Left colon (tissue), 2 donors: ENCODE measurements around the gene ALDH9A1. TPM values are rescaled to one million over a fixed set of nuclear protein-coding genes. Genes with fewer than 3 reads are reported as not detected.
"Not testable (repeated sequence)": the region's sequence is repeated elsewhere in the genome, so short reads cannot be mapped to it uniquely, and the experiment has no call there.

ENCODE experiments used
- ATAC-seq: fragments of 200-7000 bp; cut with Tn5 transposase; one replicate; pipeline ENCODE4 v1.9.1; 2020; ENCODE audit warnings: mild to moderate bottlenecking, moderate library complexity
- DNase-seq, 2 donors: peaks; one replicate each; pipeline ENCODE4 v3.0.0-alpha.2; 2020
- intact Hi-C, 2 donors: fragments of 100-400 bp; cut with DNase I in 1 of 2; cut with micrococcal nuclease in 1 of 2; formaldehyde crosslinking; loops; one replicate each; pipeline versions ENCODE4 v1.11.2 to v1.14.0; 2022; cut with DNase I, micrococcal nuclease
- total RNA-seq, 2 donors: library from RNA; stranded (reverse); fragmentation: NEBNext Ultra II Directional; extraction: Animal tissue kit (Norgen Biotek cat#: 25700); gene quantifications; one replicate each; pipeline ENCODE4 v1.2.1, GENCODE V29; 2021
- donor health status: DM: no; HTN: no; CAD: no.
- donor health status: DM: yes; HTN: yes; CAD: no.

The ALDH9A1 gene
- total RNA-seq, 2 donors from 2014 or later, result 63.8 to 65.6 TPM

GRCh38 chr1:165658766-165659580 is 39.4 kb downstream of the ALDH9A1 start:
- peak; percentile 9 for ATAC-seq
- DNase-seq, intact Hi-C loops: not testable (repeated sequence)

GRCh38 chr1:165650981-165651625 is 47.3 kb downstream of the ALDH9A1 start:
- no peak for DNase-seq
- no peak for ATAC-seq
- intact Hi-C loops, result no loop called here

GRCh38 chr1:165648919-165649572 is 49.3 kb downstream of the ALDH9A1 start:
- no peak for ATAC-seq
- intact Hi-C loops, result no loop called here
- no peak for DNase-seq

GRCh38 chr1:165647970-165648369 is 50.4 kb downstream of the ALDH9A1 start:
- ATAC-seq (no peak), DNase-seq (peak in 1 of 2 donors; percentile 35)
- intact Hi-C loops, result no loop called here

- intact Hi-C loops, result no loop called here
- DNase-seq (no peak), ATAC-seq (peak; percentile 68)
Measured at GRCh38 chr1:165647517-165647916, 50.8 kb downstream of the ALDH9A1 start.

GRCh38 chr1:165645654-165646366 is 52.6 kb downstream of the ALDH9A1 start:
- ATAC-seq (peak; percentile 89), DNase-seq (peak; percentile 82 to 94)
- intact Hi-C loops, result no loop called here

GRCh38 chr1:165644064-165644735 is 54.2 kb downstream of the ALDH9A1 start:
- ATAC-seq (no peak), DNase-seq (no peak)
- intact Hi-C loops, result no loop called here

- ATAC-seq (no peak), DNase-seq (no peak)
- intact Hi-C loops, result no loop called here
Measured at GRCh38 chr1:165641231-165641987, 57.0 kb downstream of the ALDH9A1 start.

- intact Hi-C loops, result no loop called here
- ATAC-seq (no peak), DNase-seq (no peak)
Measured at GRCh38 chr1:165639821-165640623, 58.3 kb downstream of the ALDH9A1 start.

GRCh38 chr1:165638211-165638610 is 60.2 kb downstream of the ALDH9A1 start:
- DNase-seq, intact Hi-C loops: not testable (repeated sequence)
- peak; percentile 26 for ATAC-seq

- intact Hi-C loops, result no loop called here
- ATAC-seq, result peak; percentile 76
- DNase-seq, result no peak
Measured at GRCh38 chr1:165637427-165637826, 60.9 kb downstream of the ALDH9A1 start.

- intact Hi-C loops, result no loop called here
- ATAC-seq, result no peak
- no peak for DNase-seq
Measured at GRCh38 chr1:165635823-165636222, 62.5 kb downstream of the ALDH9A1 start.

GRCh38 chr1:165635329-165635728 is 63.0 kb downstream of the ALDH9A1 start:
- intact Hi-C loops, result no loop called here
- DNase-seq, result no peak
- ATAC-seq, result no peak

GRCh38 chr1:165634154-165634921 is 64.0 kb downstream of the ALDH9A1 start:
- ATAC-seq (no peak), DNase-seq (no peak)
- intact Hi-C loops, result no loop called here

GRCh38 chr1:165633614-165634013 is 64.7 kb downstream of the ALDH9A1 start:
- ATAC-seq, result peak; percentile 6
- intact Hi-C loops, result no loop called here
- no peak for DNase-seq

- DNase-seq (no peak), ATAC-seq (no peak)
- intact Hi-C loops, result no loop called here
Measured at GRCh38 chr1:165632491-165632890, 65.9 kb downstream of the ALDH9A1 start.

- ATAC-seq, result peak; percentile 44
- peak; percentile 53 to 64 for DNase-seq
- intact Hi-C loops, result no loop called here
Measured at GRCh38 chr1:165632152-165632469, 66.3 kb downstream of the ALDH9A1 start.
